Liver (tissue), 9 donors: ENCODE data around the gene ZNF628. TPM values are rescaled to one million over a fixed set of nuclear protein-coding genes. Genes with fewer than 3 reads are reported as not detected.

Experiments used
- DNase-seq: peaks from one replicate; pipeline ENCODE4 v3.0.0-alpha.2; 2017; ENCODE audit warnings: low spot score
- H3K27ac ChIP-seq, 2 donors: one replicate each; pipeline ENCODE4 v1.7.0; 2013; ENCODE audit warnings: inconsistent platforms in 2 of 2, low read length in 2 of 2, control low read depth in 1 of 2, low read depth in 1 of 2, mild to moderate bottlenecking in 1 of 2
- H3K27me3 ChIP-seq, 4 donors: one replicate each; pipeline versions ENCODE4 v1.6.1 to v1.7.0; 2013; ENCODE audit warnings: low read length in 3 of 4, inconsistent platforms in 1 of 4, mild to moderate bottlenecking in 1 of 4, moderate library complexity in 1 of 4; ENCODE audit not compliant: control insufficient read depth in 4 of 4, insufficient read depth in 4 of 4
- H3K36me3 ChIP-seq, 4 donors: one replicate each; pipeline versions ENCODE4 v1.6.1 to v1.7.0; 2013; ENCODE audit warnings: low read length in 3 of 4, mild to moderate bottlenecking in 3 of 4, low read depth in 1 of 4, moderate library complexity in 1 of 4; ENCODE audit not compliant: control insufficient read depth in 4 of 4, insufficient read depth in 3 of 4
- H3K4me1 ChIP-seq, 4 donors: one replicate each; pipeline versions ENCODE4 v1.6.1 to v1.7.0; 2013; ENCODE audit warnings: low read length in 3 of 4, mild to moderate bottlenecking in 3 of 4, moderate library complexity in 1 of 4; ENCODE audit not compliant: control insufficient read depth in 4 of 4, insufficient read depth in 4 of 4
- H3K4me3 ChIP-seq, 3 donors: one replicate each; pipeline versions ENCODE4 v1.6.1 to v1.7.0; 2013; ENCODE audit warnings: low read length in 3 of 3, control low read depth in 1 of 3, low read depth in 1 of 3, mild to moderate bottlenecking in 1 of 3
- H3K9ac ChIP-seq, 2 donors: one replicate each; pipeline ENCODE4 v1.7.0; 2013; ENCODE audit warnings: low read length in 2 of 2, mild to moderate bottlenecking in 2 of 2, moderate library complexity in 2 of 2, control low read depth in 1 of 2, low read depth in 1 of 2
- H3K9me3 ChIP-seq, 4 donors: one replicate each; pipeline versions ENCODE4 v1.6.1 to v1.7.0; 2013; ENCODE audit warnings: low read length in 3 of 4; ENCODE audit not compliant: control insufficient read depth in 4 of 4
- CTCF ChIP-seq: fragments of 150-350 bp; IDR thresholded peaks from 2 replicates; pipeline ENCODE4 v1.5.1; 2017; ENCODE audit warnings: improper control_type of control experiment, low read depth, low read length; ENCODE audit not compliant: missing input control
- EGR1 ChIP-seq, 2 donors: IDR thresholded peaks; 2 replicates each; pipeline ENCODE4 v1.6.1; 2016 to 2018; ENCODE audit warnings: antibody characterized with exemption in 2 of 2, low read depth in 2 of 2
- HNF4G ChIP-seq: IDR thresholded peaks from 2 replicates; pipeline ENCODE4 v1.6.1; 2016; ENCODE audit warnings: antibody characterized with exemption
- JUND ChIP-seq, 2 donors: IDR thresholded peaks; 2 replicates each; pipeline ENCODE4 v1.6.1; 2016; ENCODE audit warnings: antibody characterized with exemption in 2 of 2
- RAD21 ChIP-seq, 2 donors: IDR thresholded peaks; 2 replicates each; pipeline ENCODE4 v1.6.1; 2016; ENCODE audit warnings: antibody characterized with exemption in 2 of 2, mild to moderate bottlenecking in 2 of 2
- RXRA ChIP-seq, 2 donors: IDR thresholded peaks; 2 replicates each; pipeline ENCODE4 v1.6.1; 2017 to 2018; ENCODE audit warnings: antibody characterized with exemption in 2 of 2, mild to moderate bottlenecking in 1 of 2
- SP1 ChIP-seq: IDR thresholded peaks from 2 replicates; pipeline ENCODE4 v1.6.1; 2018; ENCODE audit warnings: antibody characterized with exemption, mild to moderate bottlenecking
- TAF1 ChIP-seq: conservative IDR thresholded peaks from 2 replicates; pipeline ENCODE4 v1.6.1; 2016; ENCODE audit warnings: antibody characterized with exemption, mild to moderate bottlenecking
- YY1 ChIP-seq: IDR thresholded peaks from 2 replicates; pipeline ENCODE4 v1.6.1; 2016; ENCODE audit warnings: antibody characterized with exemption, mild to moderate bottlenecking
- WGBS: extraction: QIAGEN DNeasy Blood & Tissue Kit; methylation state at CpG from one replicate; pipeline ENCODE4 v1.1.7; 2013; 5-methylcytosine and 5-hydroxymethylcytosine counted together
- polyA plus RNA-seq, 2 donors: library from polyadenylated mRNA; stranded (reverse) in 1 of 2; unstranded in 1 of 2; fragments of 200-250 nt in 1 of 2; fragments of >200 nt in 1 of 2; fragmentation: Nextera tagmentation in 1 of 2; extraction: Ambion mirVana in 1 of 2; gene quantifications; one replicate each; pipeline versions ENCODE4 v1.2.1 to v1.2.3, GENCODE V29; 2013 to 2015
- total RNA-seq, 2 donors: library from RNA; depleted of rRNA; stranded (reverse); fragments of >200 nt; gene quantifications; one replicate each; pipeline ENCODE4 v1.2.3, GENCODE V29; 2014
- TF ChIP-seq, protein P1 (sequence below): IDR thresholded peaks from 2 replicates; pipeline ENCODE4 v1.6.1; 2016; ENCODE audit warnings: antibody characterized with exemption
- TF ChIP-seq, protein P2 (sequence below): IDR thresholded peaks from 2 replicates; pipeline ENCODE4 v1.6.1; 2016; ENCODE audit warnings: antibody characterized with exemption, mild to moderate bottlenecking
- donor health status: healthy.
- donor health status: healthy.
- donor health status: healthy.
- donor health status: healthy.
- donor health status: healthy.

The ZNF628 gene
- total and polyA plus RNA-seq, 4 donors: 0.99 to 4.4 (median 1.5) TPM

- TF ChIP-seq CTCF: no peak
- TF ChIP-seq SP1: no peak
- no peak for TF ChIP-seq JUND (IDR thresholded peaks at IDR 0.05)
Observed at GRCh38 chr19:55487924-55488687, 11.7 kb downstream of the ZNF628 start, which contains the start of gene SSC5D (continued).

GRCh38 chr19:55488986-55489710 lies 12.7 kb downstream of the ZNF628 start:
- Histone ChIP-seq H3K4me3 (no peak overlapping the region), H3K9ac (no peak overlapping the region)

More at GRCh38 chr19:55488986-55489710, 12.7 kb downstream of the ZNF628 start:
- H3K4me1 ChIP-seq: peaks cover 3 to 9% (median 7%) of the 10 kb centered on the region in 4 donors
- H3K27ac ChIP-seq: no peak overlapping the region
- H3K36me3 ChIP-seq: no peaks in the 10 kb centered on the region
- TF ChIP-seq RXRA (IDR thresholded peaks at IDR 0.05) (no peak), TAF1 (no peak), EGR1 (IDR thresholded peaks at IDR 0.05; ENCODE audit: low read depth in 2 of 2) (no peak), YY1 (no peak), JUND (IDR thresholded peaks at IDR 0.05) (no peak), RAD21 (IDR thresholded peaks at IDR 0.05) (no peak), HNF4G (no peak)
- TF ChIP-seq, protein P1, sequence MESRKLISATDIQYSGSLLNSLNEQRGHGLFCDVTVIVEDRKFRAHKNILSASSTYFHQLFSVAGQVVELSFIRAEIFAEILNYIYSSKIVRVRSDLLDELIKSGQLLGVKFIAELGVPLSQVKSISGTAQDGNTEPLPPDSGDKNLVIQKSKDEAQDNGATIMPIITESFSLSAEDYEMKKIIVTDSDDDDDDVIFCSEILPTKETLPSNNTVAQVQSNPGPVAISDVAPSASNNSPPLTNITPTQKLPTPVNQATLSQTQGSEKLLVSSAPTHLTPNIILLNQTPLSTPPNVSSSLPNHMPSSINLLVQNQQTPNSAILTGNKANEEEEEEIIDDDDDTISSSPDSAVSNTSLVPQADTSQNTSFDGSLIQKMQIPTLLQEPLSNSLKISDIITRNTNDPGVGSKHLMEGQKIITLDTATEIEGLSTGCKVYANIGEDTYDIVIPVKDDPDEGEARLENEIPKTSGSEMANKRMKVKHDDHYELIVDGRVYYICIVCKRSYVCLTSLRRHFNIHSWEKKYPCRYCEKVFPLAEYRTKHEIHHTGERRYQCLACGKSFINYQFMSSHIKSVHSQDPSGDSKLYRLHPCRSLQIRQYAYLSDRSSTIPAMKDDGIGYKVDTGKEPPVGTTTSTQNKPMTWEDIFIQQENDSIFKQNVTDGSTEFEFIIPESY: no peak
- TF ChIP-seq, protein P2, sequence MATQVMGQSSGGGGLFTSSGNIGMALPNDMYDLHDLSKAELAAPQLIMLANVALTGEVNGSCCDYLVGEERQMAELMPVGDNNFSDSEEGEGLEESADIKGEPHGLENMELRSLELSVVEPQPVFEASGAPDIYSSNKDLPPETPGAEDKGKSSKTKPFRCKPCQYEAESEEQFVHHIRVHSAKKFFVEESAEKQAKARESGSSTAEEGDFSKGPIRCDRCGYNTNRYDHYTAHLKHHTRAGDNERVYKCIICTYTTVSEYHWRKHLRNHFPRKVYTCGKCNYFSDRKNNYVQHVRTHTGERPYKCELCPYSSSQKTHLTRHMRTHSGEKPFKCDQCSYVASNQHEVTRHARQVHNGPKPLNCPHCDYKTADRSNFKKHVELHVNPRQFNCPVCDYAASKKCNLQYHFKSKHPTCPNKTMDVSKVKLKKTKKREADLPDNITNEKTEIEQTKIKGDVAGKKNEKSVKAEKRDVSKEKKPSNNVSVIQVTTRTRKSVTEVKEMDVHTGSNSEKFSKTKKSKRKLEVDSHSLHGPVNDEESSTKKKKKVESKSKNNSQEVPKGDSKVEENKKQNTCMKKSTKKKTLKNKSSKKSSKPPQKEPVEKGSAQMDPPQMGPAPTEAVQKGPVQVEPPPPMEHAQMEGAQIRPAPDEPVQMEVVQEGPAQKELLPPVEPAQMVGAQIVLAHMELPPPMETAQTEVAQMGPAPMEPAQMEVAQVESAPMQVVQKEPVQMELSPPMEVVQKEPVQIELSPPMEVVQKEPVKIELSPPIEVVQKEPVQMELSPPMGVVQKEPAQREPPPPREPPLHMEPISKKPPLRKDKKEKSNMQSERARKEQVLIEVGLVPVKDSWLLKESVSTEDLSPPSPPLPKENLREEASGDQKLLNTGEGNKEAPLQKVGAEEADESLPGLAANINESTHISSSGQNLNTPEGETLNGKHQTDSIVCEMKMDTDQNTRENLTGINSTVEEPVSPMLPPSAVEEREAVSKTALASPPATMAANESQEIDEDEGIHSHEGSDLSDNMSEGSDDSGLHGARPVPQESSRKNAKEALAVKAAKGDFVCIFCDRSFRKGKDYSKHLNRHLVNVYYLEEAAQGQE: no peak
- 52% methylated on average over 36 of the region's 36 CpGs for WGBS
- no peaks in the 10 kb centered on the region for H3K27me3 ChIP-seq
- DNase-seq: no peak
- H3K9me3 ChIP-seq: no peaks in the 10 kb centered on the region
